Measurements from ENCODE around the gene SYCE3. TPM values are rescaled to one million over a fixed set of nuclear protein-coding genes. Genes with fewer than 3 reads are reported as not detected.

Gene SYCE3
- total and polyA plus RNA-seq, 5 donors: not detected

- no peaks in the 10 kb centered on the region for H3K4me1 ChIP-seq (ENCODE audit: control insufficient read depth, insufficient read depth, low read length)
- H3K4me3 ChIP-seq (ENCODE audit: low read length): no peak overlapping the region
- WGBS: 81% methylated on average over 6 of the region's 6 CpGs
- no peak for ATAC-seq
- no peaks in the 10 kb centered on the region for H3K9me3 ChIP-seq (ENCODE audit: control insufficient read depth, low read length)
- no peaks in the 10 kb centered on the region for H3K27me3 ChIP-seq (ENCODE audit: control insufficient read depth, insufficient read depth)
- H3K27ac ChIP-seq (ENCODE audit: low read length): no peak overlapping the region
- DNase-seq: peak in 2 of 3 donors; percentile 38 to 45
- intact Hi-C loops (cut with DNase I): loop anchor here in 2 of 4 donors (10.0 kb wide), 2 partner anchors 257 to 267 kb away; partner anchors contain the start of gene TUBGCP6 (in 1 of the 2)
These were observed 60.6 kb downstream of the SYCE3 start for GRCh38 chr22:50502096-50502495.

Other genes with a start within 250 kb of the SYCE3 start
- 1 to 10 TPM; 2.0 to 3.1 (median 2.5) TPM for gene DENND6B, start 235.9 kb downstream of the SYCE3 start, total RNA-seq
- 2.4 TPM for gene DENND6B, start 235.9 kb downstream of the SYCE3 start, polyA plus RNA-seq
- gene PPP6R2, start 219.6 kb downstream of the SYCE3 start, total RNA-seq: 10 to 100 TPM; 40.1 to 50.2 (median 44.6) TPM
- gene PPP6R2, start 219.6 kb downstream of the SYCE3 start, polyA plus RNA-seq: 36.2 TPM
- 10 to 100 TPM; 50.3 to 54.8 (median 53.9) TPM for gene SBF1, start 87.9 kb downstream of the SYCE3 start, total RNA-seq
- gene SBF1, start 87.9 kb downstream of the SYCE3 start, polyA plus RNA-seq: 39.2 TPM
- under 1 TPM in 2 of 4 donors, not detected in 2; 0.11 to 0.32 TPM for gene ADM2, start 81.4 kb downstream of the SYCE3 start, total RNA-seq
- 0.05 TPM for gene ADM2, start 81.4 kb downstream of the SYCE3 start, polyA plus RNA-seq
- gene MIOX, start 76.1 kb downstream of the SYCE3 start, total RNA-seq: not detected
- gene MIOX, start 76.1 kb downstream of the SYCE3 start, polyA plus RNA-seq: not detected
- gene LMF2, start 55.2 kb downstream of the SYCE3 start, total RNA-seq: 10 to 100 TPM; 32.2 to 33.7 (median 33.3) TPM
- gene LMF2, start 55.2 kb downstream of the SYCE3 start, polyA plus RNA-seq: 29.0 TPM
- gene NCAPH2, start 54.7 kb downstream of the SYCE3 start, total RNA-seq: 10 to 100 TPM; 23.3 to 35.0 (median 28.6) TPM
- gene NCAPH2, start 54.7 kb downstream of the SYCE3 start, polyA plus RNA-seq: 29.1 TPM
- 1 to 10 TPM in 2 of 4 donors, not detected in 2; 1.4 to 2.2 TPM for gene SCO2, start 37.3 kb downstream of the SYCE3 start, total RNA-seq
- not detected for gene SCO2, start 37.3 kb downstream of the SYCE3 start, polyA plus RNA-seq
- 10 to 100 TPM; 14.6 to 35.5 (median 19.3) TPM for gene TYMP, start 32.9 kb downstream of the SYCE3 start, total RNA-seq
- gene TYMP, start 32.9 kb downstream of the SYCE3 start, polyA plus RNA-seq: 18.5 TPM
- under 1 TPM in 3 of 4 donors, not detected in 1; 0.08 to 0.14 (median 0.09) TPM for gene KLHDC7B, start 17.0 kb downstream of the SYCE3 start, total RNA-seq
- not detected for gene KLHDC7B, start 17.0 kb downstream of the SYCE3 start, polyA plus RNA-seq
- 100 to 1,000 TPM; 236 to 290 (median 263) TPM for gene CPT1B, start 15.5 kb upstream of the SYCE3 start, total RNA-seq
- 217 TPM for gene CPT1B, start 15.5 kb upstream of the SYCE3 start, polyA plus RNA-seq
- 10 to 100 TPM; 33.9 to 63.4 (median 42.7) TPM for gene CHKB, start 19.9 kb upstream of the SYCE3 start, total RNA-seq
- 44.5 TPM for gene CHKB, start 19.9 kb upstream of the SYCE3 start, polyA plus RNA-seq
- gene MAPK8IP2, start 37.9 kb upstream of the SYCE3 start, total RNA-seq: under 1 TPM; 0.28 to 0.47 (median 0.38) TPM
- 0.57 TPM for gene MAPK8IP2, start 37.9 kb upstream of the SYCE3 start, polyA plus RNA-seq
- gene ARSA, start 65.2 kb upstream of the SYCE3 start, total RNA-seq: 10 to 100 TPM; 30.3 to 37.0 (median 32.2) TPM
- gene ARSA, start 65.2 kb upstream of the SYCE3 start, polyA plus RNA-seq: 35.6 TPM
- gene SHANK3, start 109.9 kb upstream of the SYCE3 start, total RNA-seq: 10 to 100 TPM; 18.7 to 28.9 (median 27.0) TPM
- gene SHANK3, start 109.9 kb upstream of the SYCE3 start, polyA plus RNA-seq: 20.1 TPM
- 1 to 10 TPM in 1 of 4 donors, under 1 TPM in 3; 0.38 to 1.2 (median 0.72) TPM for gene ACR, start 175.3 kb upstream of the SYCE3 start, total RNA-seq
- 0.41 TPM for gene ACR, start 175.3 kb upstream of the SYCE3 start, polyA plus RNA-seq
- gene RABL2B, start 220.7 kb upstream of the SYCE3 start, total RNA-seq: 10 to 100 TPM in 3 of 4 donors, 1 to 10 TPM in 1; 8.1 to 11.9 (median 10.8) TPM
- gene RABL2B, start 220.7 kb upstream of the SYCE3 start, polyA plus RNA-seq: 10.3 TPM

All from right cardiac atrium (tissue), 5 donors.